HEK293T (cell line): ENCODE data around the gene PIR.

Source experiments
- CTCF ChIA-PET: fragments of 350-600 bp; formaldehyde crosslinking; extraction: SDS; loops from one replicate; lab custom pipeline; 2021; ENCODE audit warnings: antibody characterized with exemption, inconsistent platforms; lab: Yijun Ruan, JAX
- POLR2A ChIA-PET: fragments of 350-600 bp; formaldehyde crosslinking; extraction: SDS; loops from one replicate; lab custom pipeline; 2020; ENCODE audit warnings: antibody characterized with exemption, inconsistent platforms; lab: Yijun Ruan, JAX
- DNase-seq: peaks from one replicate; pipeline ENCODE4 v3.0.0; 2012; ENCODE audit warnings: mixed read lengths; ENCODE audit errors: extremely low spot score
- ARNT ChIP-seq: fragments of 450-650 bp; IDR thresholded peaks from 2 replicates; pipeline ENCODE4 v1.6.1; 2017; ENCODE audit warnings: mild to moderate bottlenecking
- BHLHE40 ChIP-seq: fragments of 450-650 bp; IDR thresholded peaks from 2 replicates; pipeline ENCODE4 v1.6.1; 2016; ENCODE audit warnings: mild to moderate bottlenecking, moderate library complexity, borderline replicate concordance
- CTBP1 ChIP-seq: fragments of 450-650 bp; IDR thresholded peaks from 2 replicates; pipeline ENCODE4 v1.6.1; 2016; ENCODE audit warnings: borderline replicate concordance
- ELF4 ChIP-seq: fragments of 450-650 bp; IDR thresholded peaks from 2 replicates; pipeline ENCODE4 v1.6.1; 2017; ENCODE audit warnings: antibody characterized with exemption
- FOXA1 ChIP-seq: fragments of 450-650 bp; IDR thresholded peaks from 2 replicates; pipeline ENCODE4 v1.6.1; 2016; ENCODE audit warnings: mild to moderate bottlenecking
- FOXK2 ChIP-seq: fragments of 450-650 bp; IDR thresholded peaks from 2 replicates; pipeline ENCODE4 v1.6.1; 2016; ENCODE audit warnings: mild to moderate bottlenecking
- FOXM1 ChIP-seq: fragments of 450-650 bp; IDR thresholded peaks from 2 replicates; pipeline ENCODE4 v1.6.1; 2017; ENCODE audit warnings: mild to moderate bottlenecking, borderline replicate concordance
- HDGF ChIP-seq: fragments of 450-650 bp; IDR thresholded peaks from 2 replicates; pipeline ENCODE4 v1.6.1; 2017; ENCODE audit warnings: antibody characterized with exemption, borderline replicate concordance
- L3MBTL2 ChIP-seq: fragments of 450-650 bp; conservative IDR thresholded peaks from 2 replicates; pipeline ENCODE4 v1.6.1; 2016; ENCODE audit warnings: mild to moderate bottlenecking
- LEF1 ChIP-seq: fragments of 450-650 bp; IDR thresholded peaks from 2 replicates; pipeline ENCODE4 v1.6.1; 2017; ENCODE audit warnings: mild to moderate bottlenecking, borderline replicate concordance
- NFRKB ChIP-seq: fragments of 450-650 bp; IDR thresholded peaks from 2 replicates; pipeline ENCODE4 v1.6.1; 2016; ENCODE audit warnings: mild to moderate bottlenecking, moderate library complexity
- SP1 ChIP-seq: fragments of 450-650 bp; IDR thresholded peaks from 2 replicates; pipeline ENCODE4 v1.6.1; 2017
- SUZ12 ChIP-seq: fragments of 450-650 bp; IDR thresholded peaks from 2 replicates; pipeline ENCODE4 v1.6.1; 2016; ENCODE audit warnings: mild to moderate bottlenecking
- TARDBP ChIP-seq: fragments of 450-650 bp; IDR thresholded peaks from 2 replicates; pipeline ENCODE4 v1.6.1; 2016
- ZNF384 ChIP-seq: fragments of 450-650 bp; IDR thresholded peaks from 2 replicates; pipeline ENCODE4 v1.6.1; 2016
- TF ChIP-seq, protein P1 (sequence below): fragments of 450-650 bp; IDR thresholded peaks from 2 replicates; pipeline ENCODE4 v1.6.1; 2016

PIR gene

DNA sequence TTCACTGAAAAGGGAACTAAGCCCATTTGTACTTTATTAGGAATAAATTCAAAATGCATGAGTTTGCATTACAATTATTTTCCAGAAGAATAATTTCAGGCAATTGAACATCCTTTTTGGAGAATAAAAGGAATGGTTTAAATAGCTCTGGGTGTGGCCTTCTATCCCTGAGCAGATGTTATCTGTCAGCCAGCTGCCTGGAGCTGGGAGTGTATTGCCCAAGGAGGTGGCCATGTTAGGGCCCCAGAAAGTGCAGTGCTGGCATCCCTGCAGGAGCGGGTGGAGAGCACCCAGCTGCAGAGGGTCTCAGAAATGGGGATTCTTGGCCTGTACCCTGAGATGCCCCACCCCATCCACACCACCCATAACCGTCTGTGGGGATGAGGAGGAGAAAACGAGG, 87.3 kb downstream of the PIR start:
- no peak for DNase-seq
- POLR2A ChIA-PET = no interaction called here
- no peak for TF ChIP-seq ARNT
- TF ChIP-seq SUZ12 = no peak
- no peak for TF ChIP-seq HDGF
- TF ChIP-seq FOXA1 = no peak
- TF ChIP-seq ZNF384 = no peak
- no peak for TF ChIP-seq TARDBP
- no peak for TF ChIP-seq ELF4
- no peak for TF ChIP-seq FOXK2
- TF ChIP-seq SP1 = no peak
- no peak for TF ChIP-seq LEF1
- CTCF ChIA-PET = no interaction called here

DNA sequence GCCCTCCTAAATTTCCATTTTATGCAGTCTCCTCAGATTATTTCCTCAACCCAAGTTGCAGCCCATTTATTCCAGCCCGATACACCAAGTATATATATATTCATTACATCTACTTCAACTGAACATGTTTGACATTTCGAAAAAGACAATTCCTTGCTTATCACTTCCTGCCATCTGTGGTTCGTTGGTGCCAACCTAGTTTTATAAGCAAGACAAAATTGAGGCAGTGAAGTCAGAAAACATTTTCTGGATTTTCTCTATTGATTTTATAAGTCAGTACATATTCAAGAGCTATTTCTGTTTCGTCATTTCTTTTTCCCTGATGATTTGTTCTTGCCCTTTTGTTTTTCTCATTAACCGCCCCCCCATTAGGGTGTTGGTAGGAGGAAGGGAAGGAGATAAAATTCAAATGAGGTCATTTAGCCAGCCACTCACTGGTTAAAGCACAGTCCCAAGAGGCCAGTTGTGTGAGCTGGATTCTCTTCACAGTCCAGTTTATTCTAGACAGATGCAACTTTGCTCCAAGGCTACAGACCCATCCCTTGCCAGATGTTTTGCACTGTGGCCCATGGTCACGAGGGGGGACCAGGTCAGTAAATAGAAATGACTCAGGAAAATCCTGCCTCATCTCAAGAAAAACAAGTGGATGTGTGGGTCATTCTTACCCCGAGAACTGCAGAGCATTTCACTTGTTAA, 88.6 kb downstream of the PIR start:
- CTCF ChIA-PET = no interaction called here

DNA sequence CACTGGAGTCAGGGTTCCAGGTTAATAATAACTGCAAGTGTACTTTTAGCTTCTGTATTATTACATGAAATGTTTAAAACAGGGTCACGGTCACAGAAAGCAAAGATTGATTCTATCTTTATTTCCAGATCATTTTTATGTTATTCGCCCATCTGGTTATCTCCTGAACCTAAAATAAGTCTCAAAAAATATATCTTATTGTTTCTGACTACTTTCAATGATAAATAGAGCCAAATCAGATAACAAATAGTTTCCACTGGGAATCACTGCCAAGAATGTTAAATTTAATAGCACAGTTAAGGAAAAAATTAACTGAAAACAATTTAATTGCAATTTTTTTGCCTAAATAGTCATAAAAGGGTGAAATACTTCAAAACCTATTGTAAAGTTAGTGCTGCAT, 91.8 kb downstream of the PIR start:
- CTCF ChIA-PET = no interaction called here
- no peak for TF ChIP-seq L3MBTL2
- no peak for TF ChIP-seq NFRKB
- TF ChIP-seq HDGF = no peak
- TF ChIP-seq FOXM1 = no peak
- no peak for TF ChIP-seq ARNT
- TF ChIP-seq BHLHE40 = no peak
- no peak for TF ChIP-seq SUZ12
- no peak for DNase-seq
- POLR2A ChIA-PET = no interaction called here

More for the DNA sequence above, 88.6 kb downstream of the PIR start:
- POLR2A ChIA-PET = no interaction called here
- no peak for DNase-seq
- TF ChIP-seq CTBP1 (no peak), FOXK2 (no peak), ELF4 (no peak), SP1 (no peak), ZNF384 (no peak), HDGF (no peak), TARDBP (no peak), FOXM1 (no peak), LEF1 (no peak), BHLHE40 (no peak), SUZ12 (no peak), NFRKB (no peak), FOXA1 (no peak), L3MBTL2 (no peak)

DNA sequence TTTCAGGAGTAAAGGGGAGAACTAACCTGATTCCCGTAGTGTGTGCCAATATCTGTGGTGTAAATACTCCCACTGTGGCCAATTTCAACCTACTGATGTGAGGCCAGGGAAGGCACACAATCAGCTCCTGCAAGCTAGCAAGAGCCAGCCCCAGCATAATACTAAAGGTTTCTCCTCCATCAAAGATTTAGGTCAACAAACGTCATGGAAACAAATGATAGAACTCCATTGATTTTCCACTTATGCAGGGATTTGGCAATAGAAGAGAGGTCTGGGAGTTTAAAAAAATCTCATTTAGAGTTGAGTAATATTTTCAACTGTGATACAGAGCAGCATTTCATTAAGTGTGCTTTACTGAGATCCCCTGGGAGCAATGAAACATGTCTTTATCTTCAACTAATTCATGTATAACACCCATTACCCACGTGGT, 93.2 kb downstream of the PIR start:
- DNase-seq = no peak
- CTCF ChIA-PET = no interaction called here
- TF ChIP-seq CTBP1 (no peak), FOXK2 (no peak), ARNT (no peak), HDGF (no peak), SUZ12 (no peak), FOXA1 (no peak), TARDBP (no peak), LEF1 (no peak), NFRKB (no peak), ELF4 (no peak)
- TF ChIP-seq, protein P1, sequence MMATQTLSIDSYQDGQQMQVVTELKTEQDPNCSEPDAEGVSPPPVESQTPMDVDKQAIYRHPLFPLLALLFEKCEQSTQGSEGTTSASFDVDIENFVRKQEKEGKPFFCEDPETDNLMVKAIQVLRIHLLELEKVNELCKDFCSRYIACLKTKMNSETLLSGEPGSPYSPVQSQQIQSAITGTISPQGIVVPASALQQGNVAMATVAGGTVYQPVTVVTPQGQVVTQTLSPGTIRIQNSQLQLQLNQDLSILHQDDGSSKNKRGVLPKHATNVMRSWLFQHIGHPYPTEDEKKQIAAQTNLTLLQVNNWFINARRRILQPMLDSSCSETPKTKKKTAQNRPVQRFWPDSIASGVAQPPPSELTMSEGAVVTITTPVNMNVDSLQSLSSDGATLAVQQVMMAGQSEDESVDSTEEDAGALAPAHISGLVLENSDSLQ = no peak
- POLR2A ChIA-PET = no interaction called here

DNA sequence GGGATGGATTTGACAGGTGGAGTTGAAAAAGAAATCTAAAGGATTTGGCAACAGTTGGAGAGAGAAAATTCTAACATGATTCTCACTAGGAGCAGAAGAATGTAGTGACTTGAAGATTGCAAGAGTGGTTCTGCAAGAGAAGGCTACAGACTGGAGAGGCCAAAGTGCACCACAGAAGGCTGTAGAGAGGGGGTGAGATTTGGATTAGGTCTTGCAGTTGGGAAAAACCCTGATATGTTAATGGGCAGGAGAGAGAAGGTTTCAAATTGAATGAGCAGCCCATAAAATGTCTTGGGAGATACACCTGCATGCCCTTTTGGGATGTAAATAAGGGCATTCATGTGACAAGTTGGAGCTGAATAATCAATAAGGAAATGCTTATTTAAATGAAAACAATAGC, 94.3 kb downstream of the PIR start:
- TF ChIP-seq SP1 (no peak), ELF4 (no peak), FOXM1 (no peak), ZNF384 (no peak), LEF1 (no peak), HDGF (no peak)
- POLR2A ChIA-PET = no interaction called here
- no peak for DNase-seq
- CTCF ChIA-PET = no interaction called here

DNA sequence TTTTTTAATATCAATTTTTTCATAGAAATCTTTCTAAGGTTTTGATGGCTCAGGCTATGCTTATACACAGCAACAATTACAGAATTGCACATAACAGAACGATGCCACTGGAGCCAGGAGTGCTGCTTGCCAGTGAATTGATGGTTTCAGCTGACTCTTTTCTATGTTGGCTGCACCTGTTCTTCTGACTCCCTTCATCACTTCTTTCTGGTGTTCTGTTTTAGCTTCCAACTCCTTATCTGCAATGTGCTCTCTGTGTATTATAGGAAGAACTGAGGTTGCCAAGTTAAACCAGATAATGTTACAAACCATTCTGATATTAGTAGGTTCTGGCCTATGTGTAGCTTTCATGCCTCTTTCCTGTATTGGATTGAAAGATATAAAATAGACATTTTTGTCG, 97.3 kb downstream of the PIR start:
- no peak for DNase-seq
- ChIA-PET POLR2A (no interaction called here), CTCF (no interaction called here)
- TF ChIP-seq ELF4 (no peak), LEF1 (no peak), ARNT (no peak), FOXA1 (no peak), SUZ12 (no peak), TARDBP (no peak), ZNF384 (no peak), FOXM1 (no peak), FOXK2 (no peak), HDGF (no peak)

DNA sequence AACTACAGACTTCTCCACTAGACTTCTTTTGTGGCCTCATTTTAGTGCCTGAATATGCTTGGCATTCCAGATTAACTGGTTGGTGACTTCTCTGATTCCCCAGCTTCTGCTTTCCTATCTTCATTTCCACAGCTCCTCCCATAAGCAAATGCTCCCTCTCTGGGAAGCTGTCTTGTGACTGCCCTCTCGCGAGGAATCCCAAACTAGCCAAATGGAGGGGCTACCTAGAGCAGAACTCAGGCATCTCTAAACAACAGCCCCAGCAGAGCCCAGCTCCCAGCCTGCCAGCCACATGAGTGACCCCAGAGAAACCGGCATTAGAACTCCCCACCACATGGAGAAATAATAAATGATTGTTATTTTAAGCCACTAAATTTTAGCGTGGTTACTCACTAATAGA, 101.3 kb downstream of the PIR start:
- DNase-seq = no peak
- ChIA-PET CTCF (no interaction called here), POLR2A (no interaction called here)
- no peak for TF ChIP-seq FOXA1
- TF ChIP-seq L3MBTL2 = no peak
- no peak for TF ChIP-seq CTBP1
- TF ChIP-seq, protein P1 = no peak
- TF ChIP-seq BHLHE40 = no peak
- TF ChIP-seq FOXM1 = no peak
- TF ChIP-seq SUZ12 = no peak
- TF ChIP-seq ARNT = no peak
- TF ChIP-seq HDGF = no peak
- no peak for TF ChIP-seq FOXK2
- no peak for TF ChIP-seq ZNF384
